Vagina (tissue), 2 donors: ENCODE measurements around the gene UNKL.

Source experiments
- CTCF ChIP-seq, 3 experiments: fragments of 450-650 bp in 2 of 3; fragments of 200-600 bp in 1 of 3; sonication (generic) in 1 of 3; IDR thresholded peaks; one replicate each; pipeline ENCODE4 v1.5.1; 2017 to 2019; ENCODE audit warnings: antibody characterized with exemption in 3 of 3, mild to moderate bottlenecking in 2 of 3, moderate library complexity in 2 of 3
- POLR2A ChIP-seq, 2 donors: fragments of 450-650 bp; IDR thresholded peaks; one replicate each; pipeline ENCODE4 v1.6.1; 2017; ENCODE audit warnings: antibody characterized with exemption in 2 of 2, mild to moderate bottlenecking in 2 of 2, moderate library complexity in 2 of 2
- POLR2AphosphoS5 ChIP-seq, 2 donors: sonication (generic); formaldehyde crosslinking; IDR thresholded peaks; one replicate each; pipeline ENCODE4 v1.9.0; 2017; ENCODE audit warnings: antibody characterized with exemption in 2 of 2, mild to moderate bottlenecking in 2 of 2, low read depth in 1 of 2; ENCODE audit not compliant: insufficient read depth in 1 of 2

DNA sequence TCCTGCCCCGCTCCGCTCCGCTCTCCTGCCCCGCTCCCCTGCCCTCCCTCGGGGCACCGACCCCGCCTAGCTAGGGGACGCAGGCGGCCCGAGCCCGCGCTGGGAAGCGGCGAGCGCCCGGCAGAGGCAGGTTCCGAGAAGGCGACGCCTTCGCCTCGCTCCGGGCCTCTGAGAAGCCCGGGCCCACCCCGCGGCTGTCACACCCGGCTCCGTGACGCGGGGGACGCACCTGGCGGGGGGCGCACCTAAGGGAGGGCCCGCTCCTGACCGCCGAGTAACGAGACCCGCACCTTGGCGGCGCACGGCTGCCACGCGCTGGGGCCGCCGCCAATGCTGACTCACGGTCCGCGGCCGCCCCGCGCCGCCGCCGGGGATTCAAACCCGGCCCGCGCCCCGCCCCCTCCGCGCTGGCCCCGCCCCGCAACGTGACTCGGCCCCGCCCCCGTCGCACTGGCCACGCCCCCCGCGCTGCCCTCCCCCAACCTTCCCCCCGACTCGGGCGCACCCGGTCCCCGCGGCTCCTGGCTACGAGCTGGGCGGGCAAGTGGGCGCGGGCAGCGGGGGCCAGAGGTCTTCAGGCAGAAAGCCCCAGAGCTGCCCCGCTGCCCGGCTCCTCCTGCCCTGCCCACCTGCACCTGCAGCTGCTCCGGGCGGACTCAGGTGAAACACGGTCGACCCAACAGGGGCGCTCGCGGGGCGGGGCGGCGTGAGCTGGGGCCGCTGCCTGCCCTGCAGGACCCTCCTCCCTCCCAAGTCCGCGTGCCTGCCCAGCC is 35.0 kb downstream of the UNKL start:
- TF ChIP-seq CTCF (IDR thresholded peaks at IDR 0.05), result no peak
- TF ChIP-seq POLR2A (IDR thresholded peaks at IDR 0.05), result no peak
- TF ChIP-seq POLR2AphosphoS5 (IDR thresholded peaks at IDR 0.05; ENCODE audit: insufficient read depth in 1 of 2, low read depth in 1 of 2), result no peak
